ENCODE data around the gene SFMBT2. TPM values are rescaled to one million over a fixed set of nuclear protein-coding genes. Genes with fewer than 3 reads are reported as not detected.

The SFMBT2 gene
- total and polyA plus RNA-seq, 2 of the 4 experiments (the other 2 are of a cell fraction), result 0.70 to 1.3 TPM

- Histone ChIP-seq H3K9ac (ENCODE audit: low read depth, low read length) (no peak overlapping the region), H3K4me3 (ENCODE audit: insufficient read depth, low read depth, low read length) (no peak overlapping the region), H3K9me1 (ENCODE audit: insufficient read depth, low read length) (no peaks in the 10 kb centered on the region), H3K27me3 (ENCODE audit: control insufficient read depth, insufficient read depth, low read length) (no peaks in the 10 kb centered on the region), H2BK5ac (ENCODE audit: low read depth, low read length, poor library complexity, severe bottlenecking) (no peak overlapping the region), H2AFZ (replicated peaks; ENCODE audit: low read length, poor library complexity) (no peak overlapping the region), H3K4me2 (ENCODE audit: low read depth, low read length) (no peak overlapping the region), H4K20me1 (ENCODE audit: insufficient read depth, low read length) (no peaks in the 10 kb centered on the region), H2BK120ac (ENCODE audit: low read depth, low read length) (no peak overlapping the region), H3K36me3 (ENCODE audit: control insufficient read depth, insufficient read depth, low read length) (no peaks in the 10 kb centered on the region), H3K4ac (ENCODE audit: low read depth, low read length) (no peak overlapping the region), H2AK9ac (replicated peaks; ENCODE audit: low read depth, low read length, poor library complexity) (no peak overlapping the region), H3K56ac (ENCODE audit: extremely low read depth, insufficient read depth, low read length) (no peak overlapping the region), H3K9me3 (ENCODE audit: control insufficient read depth, insufficient read depth, low read length) (no peaks in the 10 kb centered on the region), H2AK5ac (ENCODE audit: low read depth, low read length) (no peak overlapping the region), H2BK15ac (ENCODE audit: low read depth, low read length) (no peak overlapping the region), H3K79me1 (ENCODE audit: low read depth in 1 of 2, low read length in 2 of 2) (no peaks in the 10 kb centered on the region), H3K27ac (ENCODE audit: insufficient read depth, low read length) (no peak overlapping the region), H3K4me1 (ENCODE audit: control insufficient read depth, insufficient read depth, low read length) (no peaks in the 10 kb centered on the region), H4K5ac (ENCODE audit: low read depth, low read length) (no peak overlapping the region), H4K8ac (ENCODE audit: low read depth in 2 of 2, low read length in 2 of 2) (no peak overlapping the region), H2BK20ac (ENCODE audit: low read depth, low read length) (no peak overlapping the region), H3K23ac (ENCODE audit: low read depth, low read length) (no peak overlapping the region), H4K91ac (ENCODE audit: insufficient read depth, low read depth, low read length) (no peak overlapping the region), H3K14ac (replicated peaks; ENCODE audit: low read depth, low read length) (no peak overlapping the region), H3K18ac (ENCODE audit: low read depth, low read length) (no peak overlapping the region)
- dilution Hi-C loops (cut with HindIII; ENCODE audit: low sequenced_read_pairs, unreplicated experiment), result no loop called here
- intact Hi-C loops (cut with micrococcal nuclease), result no loop called here
- no CpG with 5 or more reads among the region's 3 CpGs for WGBS, 2 experiments (ENCODE audit: extremely low coverage in 2 of 2, insufficient read length in 1 of 2)
- CTCF ChIA-PET, result interaction anchor here (1.1 to 1.2 kb wide), 2 partner anchors 29 to 431 kb away, joined by 3 to 4 read pairs; no protein-coding TSS in a partner anchor
- POLR2A ChIA-PET (ENCODE audit: unreplicated experiment), result no interaction called here
- DNase-seq, result no peak
- ATAC-seq (ENCODE audit: low read depth), result no peak
- TF ChIP-seq FOS (IDR thresholded peaks at IDR 0.05; ENCODE audit: low read depth, low read length), result no peak
- TF ChIP-seq MAZ (IDR thresholded peaks at IDR 0.05; ENCODE audit: borderline replicate concordance, low read depth, low read length), result no peak
- TF ChIP-seq RFX5 (IDR thresholded peaks at IDR 0.05; ENCODE audit: low read depth, low read length), result no peak
- TF ChIP-seq ELK1 (IDR thresholded peaks at IDR 0.05; ENCODE audit: borderline replicate concordance, low read depth, low read length), result no peak
- TF ChIP-seq MXI1 (IDR thresholded peaks at IDR 0.05; ENCODE audit: borderline replicate concordance, low read depth, low read length), result no peak
- TF ChIP-seq SMC3 (IDR thresholded peaks at IDR 0.05; ENCODE audit: low read depth, low read length), result no peak
- no peak for TF ChIP-seq POLR2A (IDR thresholded peaks at IDR 0.05; ENCODE audit: low read depth, low read length)
- TF ChIP-seq NFE2L2 (IDR thresholded peaks at IDR 0.05; ENCODE audit: low read depth, low read length), result no peak
- no peak for TF ChIP-seq CEBPB (IDR thresholded peaks at IDR 0.05; ENCODE audit: low read depth, low read length)
- TF ChIP-seq CHD1 (IDR thresholded peaks at IDR 0.05; ENCODE audit: low read depth, low read length), result no peak
- TF ChIP-seq BHLHE40 (IDR thresholded peaks at IDR 0.05; ENCODE audit: low read depth, low read length), result no peak
- no peak for TF ChIP-seq CTCF (conservative IDR thresholded peaks at IDR 0.05; ENCODE audit: low read depth, low read length)
- no peak for TF ChIP-seq MAFK (IDR thresholded peaks at IDR 0.05; ENCODE audit: low read depth, low read length)
- TF ChIP-seq RCOR1 (IDR thresholded peaks at IDR 0.05; ENCODE audit: insufficient replicate concordance, low read length), result no peak
- TF ChIP-seq RAD21 (IDR thresholded peaks at IDR 0.05; ENCODE audit: low read length), result no peak
- TF ChIP-seq USF2 (IDR thresholded peaks at IDR 0.05; ENCODE audit: low read depth, low read length), result no peak
- no TSS peak for BruUV-seq (replicated peaks)
- in situ Hi-C loops (cut with MboI; ENCODE audit: low sequenced_read_pairs), result no loop called here
Observed at GRCh38 chr10:7152982-7153381, 257.9 kb downstream of the SFMBT2 start.

Data from IMR-90 (cell line).